Endodermal cell (in vitro differentiated cells): ENCODE measurements around the gene CIZ1. TPM values are rescaled to one million over a fixed set of nuclear protein-coding genes. Genes with fewer than 3 reads are reported as not detected.
A peak's percentile ranks its signal among the peaks of the same experiment; 100 is the strongest.

Experiments
- DNase-seq: peaks from one replicate; pipeline ENCODE4 v3.0.0-alpha.2; 2017
- H3K27ac ChIP-seq: 2 replicates; pipeline ENCODE4 v1.5.1; 2013; ENCODE audit warnings: mild to moderate bottlenecking, low read depth, low read length, moderate library complexity
- H3K27me3 ChIP-seq: 2 replicates; pipeline ENCODE4 v1.6.1; 2013; ENCODE audit warnings: mild to moderate bottlenecking, low read length, moderate library complexity; ENCODE audit not compliant: insufficient read depth, control insufficient read depth, poor library complexity, severe bottlenecking
- H3K36me3 ChIP-seq: 2 replicates; pipeline ENCODE4 v1.7.0; 2013; ENCODE audit warnings: mild to moderate bottlenecking, low read length, moderate library complexity; ENCODE audit not compliant: control insufficient read depth, insufficient read depth
- H3K4me1 ChIP-seq: one replicate; pipeline ENCODE4 v1.7.0; 2013; ENCODE audit warnings: low read length; ENCODE audit not compliant: control insufficient read depth, insufficient read depth
- H3K4me3 ChIP-seq: 2 replicates; pipeline ENCODE4 v1.5.1; 2013; ENCODE audit warnings: mild to moderate bottlenecking, low read length, moderate library complexity
- H3K9ac ChIP-seq: 2 replicates; pipeline ENCODE4 v1.6.1; 2013; ENCODE audit warnings: mild to moderate bottlenecking, low read length, moderate library complexity; ENCODE audit not compliant: poor library complexity, severe bottlenecking; ENCODE audit errors: extremely low read depth
- H3K9me3 ChIP-seq: 2 replicates; pipeline ENCODE4 v1.6.1; 2013; ENCODE audit warnings: mild to moderate bottlenecking, low read length, moderate library complexity; ENCODE audit not compliant: control insufficient read depth
- H3K27ac Mint-ChIP-seq: 2 replicates; pipeline ENCODE4 v1.8.0; 2020; ENCODE audit warnings: mixed read lengths
- H3K27me3 Mint-ChIP-seq: 2 replicates; pipeline ENCODE4 v1.8.0; 2021; ENCODE audit warnings: mild to moderate bottlenecking, mixed read lengths; ENCODE audit not compliant: insufficient read depth
- H3K36me3 Mint-ChIP-seq: 2 replicates; pipeline ENCODE4 v1.8.0; 2020; ENCODE audit warnings: low read depth, mixed read lengths
- H3K4me1 Mint-ChIP-seq: 2 replicates; pipeline ENCODE4 v1.8.0; 2020; ENCODE audit warnings: mixed read lengths
- H3K4me3 Mint-ChIP-seq: 2 replicates; pipeline ENCODE4 v1.8.0; 2020; ENCODE audit warnings: mild to moderate bottlenecking, moderate library complexity, mixed read lengths
- H3K9me3 Mint-ChIP-seq: 2 replicates; pipeline ENCODE4 v1.8.0; 2020; ENCODE audit warnings: mild to moderate bottlenecking, mixed read lengths
- CTCF ChIP-seq: fragments of 200-600 bp; sonication (generic); conservative IDR thresholded peaks from 2 replicates; pipeline ENCODE4 v1.5.0; 2021; ENCODE audit warnings: antibody characterized with exemption, mild to moderate bottlenecking
- WGBS, 2 experiments: methylation state at CpG; one replicate each; pipeline versions ENCODE4 v1.1.5 to v1.1.7; 2013; ENCODE audit warnings: missing lambda C conversion rate in 2 of 2, mixed read lengths in 1 of 2; ENCODE audit not compliant: insufficient coverage in 1 of 2, insufficient read length in 1 of 2; 5-methylcytosine and 5-hydroxymethylcytosine counted together
- total RNA-seq, 2 donors: library from RNA; stranded (reverse); fragmentation: NEBNext Ultra II Directional in 1 of 2; extraction: Animal tissue kit (Norgen Biotek cat#: 25700) in 1 of 2; gene quantifications; 2 replicates in 1 of 2; 3 replicates in 1 of 2; pipeline ENCODE4 v1.2.1, GENCODE V29; 2021

The CIZ1 gene
- total RNA-seq, 2 donors from 2014 or later: 115 to 117 TPM

DNA sequence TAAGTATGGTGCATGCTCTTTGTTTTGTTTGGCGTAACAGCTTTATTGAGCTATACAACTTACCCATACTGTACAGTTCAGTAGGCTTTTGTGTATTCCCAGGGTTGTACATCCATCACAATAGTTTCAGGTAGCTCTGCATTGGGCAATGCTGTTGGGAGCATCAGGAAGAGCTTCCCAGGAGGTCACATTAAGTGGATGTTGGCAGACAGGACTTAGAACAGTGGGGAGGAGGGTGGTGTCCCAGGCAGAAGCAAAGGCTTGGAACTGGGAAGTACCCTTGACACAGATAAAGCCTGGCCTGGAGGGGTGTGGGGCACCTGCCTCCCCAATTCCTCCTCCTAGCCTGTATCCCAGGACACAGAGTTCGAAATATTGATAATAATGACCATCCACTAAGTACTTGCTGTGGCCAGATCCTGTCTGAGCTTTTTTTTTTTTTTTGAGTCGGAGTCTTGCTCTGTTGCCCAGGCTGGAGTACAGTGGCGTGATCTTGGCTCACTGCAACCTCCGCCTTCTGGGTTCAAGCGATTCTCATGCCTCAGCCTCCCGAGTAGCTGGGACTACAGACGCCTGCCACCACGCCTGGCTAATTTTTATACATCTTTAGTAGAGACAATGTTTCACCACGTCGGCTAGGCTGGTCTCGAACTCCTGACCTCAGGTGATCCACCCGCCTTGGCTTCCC lies 30.0 kb downstream of the CIZ1 start:
- no peaks in the 10 kb centered on the region for H3K27me3 Mint-ChIP-seq
- Histone ChIP-seq H3K27me3 (no peaks in the 10 kb centered on the region), H3K27ac (no peak overlapping the region), H3K4me1 (no peaks in the 10 kb centered on the region), H3K9ac (no peak overlapping the region), H3K9me3 (no peaks in the 10 kb centered on the region), H3K36me3 (peaks cover 35% of the 10 kb centered on the region), H3K4me3 (peak overlapping the region; percentile 95)
- no peaks in the 10 kb centered on the region for H3K9me3 Mint-ChIP-seq
- H3K4me1 Mint-ChIP-seq: peaks cover 6% of the 10 kb centered on the region
- 86 to 93% methylated on average over 12 to 13 of the region's 13 CpGs for WGBS, 2 experiments
- no peak for TF ChIP-seq CTCF
- H3K27ac Mint-ChIP-seq: peak overlapping the region; percentile 10
- H3K4me3 Mint-ChIP-seq: peak overlapping the region; percentile 71
- peaks cover 28% of the 10 kb centered on the region for H3K36me3 Mint-ChIP-seq
- DNase-seq: peak; percentile 36

GRCh38 chr9:128160603-128160987 lies 30.8 kb downstream of the CIZ1 start:
- no peaks in the 10 kb centered on the region for H3K27me3 ChIP-seq
- Mint-ChIP-seq H3K9me3 (no peaks in the 10 kb centered on the region), H3K4me3 (peak overlapping the region; percentile 71), H3K27me3 (peaks cover 3% of the 10 kb centered on the region), H3K36me3 (peaks cover 22% of the 10 kb centered on the region), H3K4me1 (peaks cover 6% of the 10 kb centered on the region), H3K27ac (peak overlapping the region; percentile 58)
- peaks cover 30% of the 10 kb centered on the region for H3K36me3 ChIP-seq
- no peaks in the 10 kb centered on the region for H3K9me3 ChIP-seq
- H3K9ac ChIP-seq: peak overlapping the region; percentile 88
- no peak overlapping the region for H3K27ac ChIP-seq
- no peak for TF ChIP-seq CTCF
- H3K4me1 ChIP-seq: no peaks in the 10 kb centered on the region
- 0 to 1% methylated on average over 2 to 23 of the region's 23 CpGs for WGBS, 2 experiments
- H3K4me3 ChIP-seq: peak overlapping the region; percentile 95
- peak; percentile 65 for DNase-seq

GRCh38 chr9:128159784-128160602 lies 31.4 kb downstream of the CIZ1 start, which contains the start of gene BBLN:
Gene BBLN (plus strand): TSS chr9:128160265. CDS start chr9:128160408, 143 bp downstream.
- Mint-ChIP-seq H3K27ac (peak within 1 kb of the TSS; percentile 81), H3K4me3 (peak within 1 kb of the TSS; percentile 71), H3K9me3 (no peaks in the 10 kb centered on the region), H3K36me3 (peaks cover 21% of the 10 kb centered on the region), H3K4me1 (peaks cover 6% of the 10 kb centered on the region), H3K27me3 (peaks cover 3% of the 10 kb centered on the region)
- H3K27me3 ChIP-seq: no peaks in the 10 kb centered on the region
- H3K36me3 ChIP-seq: peaks cover 28% of the 10 kb centered on the region
- peak; percentile 99 for DNase-seq
- 1 to 7% methylated on average over 3 to 74 of the region's 77 CpGs for WGBS, 2 experiments
- H3K27ac ChIP-seq: peak within 1 kb of the TSS; percentile 69
- H3K4me1 ChIP-seq: no peaks in the 10 kb centered on the region
- no peak for TF ChIP-seq CTCF
- H3K4me3 ChIP-seq: peak within 1 kb of the TSS; percentile 95
- H3K9me3 ChIP-seq: no peaks in the 10 kb centered on the region
- peak within 1 kb of the TSS; percentile 88 for H3K9ac ChIP-seq
